GM13976 (cell line): ENCODE data around the gene SLC7A9.

Source experiments
- DNase-seq: peaks from one replicate; pipeline ENCODE4 v3.0.0; 2012; ENCODE audit warnings: low spot score
- CTCF ChIP-seq: IDR thresholded peaks from 2 replicates; pipeline ENCODE4 v1.5.1; 2012; ENCODE audit warnings: borderline replicate concordance, mild to moderate bottlenecking; ENCODE audit not compliant: insufficient read depth; ENCODE audit errors: extremely low read depth, missing control alignments, control extremely low read depth
- in situ Hi-C: fragments of 300-500 bp; cut with MboI; formaldehyde crosslinking; loops from one replicate; pipeline ENCODE4 v1.12.0; 2022; ENCODE audit warnings: low sequenced_read_pairs, mixed read lengths, inconsistent platforms; ENCODE audit not compliant: unreplicated experiment

The SLC7A9 gene

DNA sequence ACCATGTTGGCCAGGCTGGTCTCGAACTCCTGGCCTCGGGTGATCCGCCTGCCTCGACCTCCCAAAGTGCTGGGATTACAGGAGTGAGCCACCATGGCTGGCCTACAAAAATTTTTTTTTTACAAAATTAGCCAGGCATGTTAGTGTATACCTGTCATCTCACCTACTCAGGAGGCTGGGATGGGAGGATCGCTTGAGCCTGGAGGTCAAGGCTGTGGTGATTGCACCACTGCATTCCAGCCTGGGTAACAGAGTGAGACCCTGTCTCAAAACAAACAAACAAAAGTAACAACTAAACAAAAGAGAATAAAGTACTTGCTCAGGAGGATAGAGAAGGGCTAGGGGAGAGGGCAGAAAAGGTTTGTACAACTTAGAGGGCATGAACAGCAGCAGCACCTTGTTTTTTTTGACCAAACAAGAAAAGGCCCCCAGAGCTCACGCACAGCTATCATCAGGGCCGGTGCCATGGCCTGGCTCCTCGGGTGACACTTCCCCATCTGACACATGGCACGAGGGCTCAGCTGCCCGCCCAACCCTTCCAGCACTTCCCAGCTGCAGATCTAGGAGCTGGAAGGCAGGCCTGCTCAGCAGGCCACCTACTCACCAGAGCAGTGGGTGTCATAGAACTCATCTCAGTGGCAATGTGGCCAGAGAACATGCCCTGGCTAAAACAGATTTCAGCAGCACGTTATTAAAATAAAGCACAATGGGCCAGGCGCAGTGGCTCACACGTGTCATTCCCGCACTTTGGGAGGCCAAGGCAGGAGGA, 8.6 kb upstream of the SLC7A9 start:
- DNase-seq, result no peak
- in situ Hi-C loops, result no loop called here
- TF ChIP-seq CTCF, result no peak

- in situ Hi-C loops, result no loop called here
- no peak for TF ChIP-seq CTCF
Observed at GRCh38 chr19:32877323-32877912, 7.9 kb upstream of the SLC7A9 start.

DNA sequence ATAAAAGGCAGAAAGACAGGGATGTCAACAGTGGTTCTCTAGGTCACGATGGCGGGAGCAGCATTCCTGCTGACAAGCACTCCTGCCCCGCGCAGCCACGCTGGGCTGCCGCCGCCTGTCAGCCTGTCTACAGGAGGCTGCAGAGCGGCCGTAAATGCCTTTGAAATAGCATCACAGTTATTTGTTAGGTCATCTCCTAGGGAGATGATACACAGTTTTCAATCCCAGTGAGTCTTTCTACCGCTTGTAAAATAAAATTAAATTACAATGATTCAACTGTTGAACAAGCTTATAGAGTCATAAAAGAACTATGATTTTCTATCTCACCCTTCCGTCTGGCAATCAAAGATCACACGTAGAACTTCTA, 7.3 kb upstream of the SLC7A9 start:
- no peak for DNase-seq
- in situ Hi-C loops, result no loop called here
- no peak for TF ChIP-seq CTCF

More at GRCh38 chr19:32877323-32877912, 7.9 kb upstream of the SLC7A9 start:
- no peak for DNase-seq

DNA sequence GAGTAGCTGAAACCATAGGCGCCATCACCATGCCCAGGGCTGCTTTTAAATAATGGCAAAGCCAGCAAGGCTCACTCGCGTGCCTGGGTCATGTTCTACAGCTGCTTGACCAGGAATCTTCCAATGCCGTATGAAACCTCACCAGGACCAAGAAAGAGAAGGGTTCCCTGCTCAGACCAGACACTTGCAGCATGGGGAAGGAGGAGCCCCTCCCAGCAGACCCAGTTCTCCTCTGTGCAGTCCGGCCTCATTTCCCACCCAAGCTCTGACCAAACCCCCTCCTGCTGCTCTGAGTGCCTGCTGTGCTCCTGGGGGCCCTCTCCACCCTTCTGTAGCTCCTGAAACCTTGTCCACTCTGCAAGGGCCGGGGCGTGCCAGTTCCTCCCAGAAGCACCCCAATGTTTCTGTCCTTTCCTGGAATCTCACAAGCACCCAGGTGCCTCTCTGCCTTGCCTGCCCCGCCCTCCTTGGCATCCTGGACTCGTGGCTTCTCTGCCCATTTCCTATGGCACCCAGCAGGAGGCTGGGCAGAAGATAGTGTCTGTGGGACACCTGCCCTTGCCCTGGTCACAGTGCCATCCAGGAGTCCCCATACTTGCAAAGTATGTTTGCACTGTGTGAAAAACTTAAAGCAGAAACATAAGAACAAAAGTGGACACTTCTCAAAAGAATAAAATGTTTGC, 6.8 kb upstream of the SLC7A9 start:
- DNase-seq, result no peak
- no peak for TF ChIP-seq CTCF
- in situ Hi-C loops, result no loop called here

DNA sequence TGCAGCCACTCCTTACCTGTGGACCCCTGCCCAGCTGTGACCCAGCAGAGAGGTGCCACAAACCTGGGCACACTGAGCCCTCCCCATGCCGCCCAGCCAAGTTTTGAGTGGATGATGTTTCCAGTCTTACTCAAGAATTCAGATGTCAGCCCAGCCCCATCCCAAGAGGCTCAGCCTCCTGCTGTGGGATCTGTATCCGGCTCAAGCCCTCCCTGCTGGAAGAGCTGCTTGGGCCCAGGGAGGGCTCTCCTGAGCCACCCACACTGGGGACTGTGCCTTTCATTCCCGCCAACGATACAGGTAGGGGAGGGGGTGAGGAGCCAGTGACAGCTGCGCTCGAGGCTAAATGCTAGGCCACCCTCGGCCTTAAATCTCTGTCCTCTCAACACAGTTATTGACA, 5.9 kb upstream of the SLC7A9 start:
- in situ Hi-C loops, result no loop called here
- no peak for DNase-seq
- no peak for TF ChIP-seq CTCF

DNA sequence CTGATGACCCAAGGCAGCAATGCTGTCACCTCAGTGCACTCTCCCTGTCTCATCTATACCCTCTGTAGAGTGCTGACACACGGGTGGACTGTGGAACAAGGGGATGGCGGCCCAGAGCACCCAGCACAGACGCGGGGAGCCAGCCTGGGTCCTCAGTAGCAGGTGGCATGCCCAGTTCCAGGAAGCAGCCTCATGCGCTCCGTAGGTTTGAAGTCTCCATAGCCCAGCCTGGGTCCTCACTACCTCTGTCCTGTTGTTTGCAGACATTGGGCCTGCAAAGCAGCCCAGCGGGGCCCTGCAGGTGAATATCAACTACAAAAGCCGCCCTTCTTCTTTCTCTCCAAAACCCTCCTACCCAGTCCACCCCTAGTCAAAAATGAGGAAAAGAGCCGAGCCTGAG, 5.0 kb upstream of the SLC7A9 start:
- no peak for DNase-seq
- in situ Hi-C loops, result no loop called here
- TF ChIP-seq CTCF, result no peak
